D721Med (cell line): Measurements from ENCODE around the gene GPR162.

ENCODE experiments used
- DNase-seq: peaks from one replicate; pipeline ENCODE4 v3.0.0; 2011; ENCODE audit warnings: low spot score; ENCODE audit not compliant: insufficient read length
- FAIRE-seq: peaks from 2 replicates; lab custom pipeline; 2011; peaks lifted over from hg19 to GRCh38; lab: Jason Lieb, UNC
- TF ChIP-seq, protein P1 (sequence below): IDR thresholded peaks from 2 replicates; pipeline ENCODE4 v1.5.1; 2012; ENCODE audit warnings: mild to moderate bottlenecking, control low read depth; ENCODE audit not compliant: insufficient read depth; ENCODE audit errors: missing control alignments

Gene GPR162

DNA sequence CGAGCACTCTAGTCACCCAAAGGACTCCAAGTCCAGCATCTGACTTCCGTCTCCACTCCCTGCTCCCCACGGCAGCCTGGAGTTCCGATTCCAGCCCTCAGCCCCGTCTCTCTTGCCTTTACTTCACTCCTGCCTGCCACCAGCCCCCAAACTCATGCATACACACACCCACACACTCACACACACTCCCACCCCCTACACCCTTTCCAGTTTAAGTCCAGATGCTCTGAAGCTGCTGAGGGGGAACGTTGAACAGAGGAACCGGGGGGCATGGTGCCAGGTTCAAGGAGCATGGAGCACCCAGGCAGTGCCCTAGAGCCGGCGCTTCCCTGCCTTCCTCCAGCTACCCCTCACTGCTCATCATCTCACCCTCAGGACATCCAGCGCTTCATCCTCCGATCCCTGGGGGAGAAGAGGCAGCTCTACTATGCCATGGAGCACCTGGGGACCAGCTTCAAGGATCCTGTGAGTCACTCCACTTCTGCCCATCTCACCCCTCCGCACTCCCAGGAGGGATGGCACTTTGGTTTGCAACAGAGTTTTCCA is 9.9 kb downstream of the GPR162 start:
- TF ChIP-seq, protein P1, sequence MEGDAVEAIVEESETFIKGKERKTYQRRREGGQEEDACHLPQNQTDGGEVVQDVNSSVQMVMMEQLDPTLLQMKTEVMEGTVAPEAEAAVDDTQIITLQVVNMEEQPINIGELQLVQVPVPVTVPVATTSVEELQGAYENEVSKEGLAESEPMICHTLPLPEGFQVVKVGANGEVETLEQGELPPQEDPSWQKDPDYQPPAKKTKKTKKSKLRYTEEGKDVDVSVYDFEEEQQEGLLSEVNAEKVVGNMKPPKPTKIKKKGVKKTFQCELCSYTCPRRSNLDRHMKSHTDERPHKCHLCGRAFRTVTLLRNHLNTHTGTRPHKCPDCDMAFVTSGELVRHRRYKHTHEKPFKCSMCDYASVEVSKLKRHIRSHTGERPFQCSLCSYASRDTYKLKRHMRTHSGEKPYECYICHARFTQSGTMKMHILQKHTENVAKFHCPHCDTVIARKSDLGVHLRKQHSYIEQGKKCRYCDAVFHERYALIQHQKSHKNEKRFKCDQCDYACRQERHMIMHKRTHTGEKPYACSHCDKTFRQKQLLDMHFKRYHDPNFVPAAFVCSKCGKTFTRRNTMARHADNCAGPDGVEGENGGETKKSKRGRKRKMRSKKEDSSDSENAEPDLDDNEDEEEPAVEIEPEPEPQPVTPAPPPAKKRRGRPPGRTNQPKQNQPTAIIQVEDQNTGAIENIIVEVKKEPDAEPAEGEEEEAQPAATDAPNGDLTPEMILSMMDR = no peak
- DNase-seq = no peak
- no peak for FAIRE-seq

DNA sequence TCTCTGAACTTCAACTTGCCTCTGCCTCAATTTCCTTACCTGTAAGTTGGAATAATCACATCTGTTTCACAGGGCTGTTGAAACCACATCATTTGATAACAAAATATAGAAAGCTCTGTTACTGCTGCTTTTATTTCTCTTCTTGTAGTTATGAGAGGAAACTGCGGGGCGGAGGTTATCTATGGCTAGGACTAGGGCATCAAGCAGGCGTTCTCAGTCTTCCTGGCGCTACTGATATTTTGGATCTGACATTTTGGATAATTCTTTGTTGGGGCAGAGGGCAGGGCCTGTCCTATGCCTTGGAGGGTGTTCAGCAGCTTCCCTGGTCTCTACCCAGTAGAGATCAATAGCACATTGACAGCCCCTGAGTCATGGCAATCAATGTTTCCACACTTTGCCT is 10.5 kb downstream of the GPR162 start:
- TF ChIP-seq, protein P1 = no peak
- FAIRE-seq (no peak), DNase-seq (no peak)

DNA sequence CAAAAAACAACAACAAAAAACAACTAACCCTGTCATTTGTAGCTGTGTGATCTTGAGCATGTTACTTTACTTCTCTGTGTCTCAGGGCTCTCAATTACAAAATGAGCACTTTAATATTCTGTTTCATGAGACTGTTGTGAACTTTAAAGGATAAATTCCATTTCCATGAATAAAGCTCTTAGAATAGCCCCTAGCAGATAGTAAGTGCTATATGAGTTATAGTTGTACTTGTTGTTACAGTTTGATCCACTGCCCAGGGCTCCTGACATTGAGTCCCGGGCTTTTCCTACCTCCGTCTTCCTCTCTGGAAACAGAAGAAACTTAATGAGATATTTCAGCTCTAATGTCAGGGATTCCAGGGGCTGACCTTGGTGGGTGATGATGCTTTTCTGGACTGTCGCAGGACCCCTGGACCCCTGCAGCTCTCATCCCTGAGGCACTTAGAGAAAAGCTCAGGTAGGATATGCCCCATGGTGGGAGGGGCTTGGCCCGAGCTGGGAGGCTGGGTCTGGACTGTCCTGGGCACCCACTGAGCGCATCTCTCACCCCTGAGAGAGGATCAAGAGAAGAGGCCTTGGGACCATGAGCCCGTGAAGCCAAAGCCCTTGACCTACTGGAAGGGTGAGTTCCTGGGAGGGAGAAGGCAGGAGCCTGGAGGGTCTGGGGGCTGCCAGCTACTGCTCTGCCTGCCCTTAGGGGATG is 11.7 kb downstream of the GPR162 start:
- TF ChIP-seq, protein P1 = no peak
- DNase-seq (no peak), FAIRE-seq (no peak)

DNA sequence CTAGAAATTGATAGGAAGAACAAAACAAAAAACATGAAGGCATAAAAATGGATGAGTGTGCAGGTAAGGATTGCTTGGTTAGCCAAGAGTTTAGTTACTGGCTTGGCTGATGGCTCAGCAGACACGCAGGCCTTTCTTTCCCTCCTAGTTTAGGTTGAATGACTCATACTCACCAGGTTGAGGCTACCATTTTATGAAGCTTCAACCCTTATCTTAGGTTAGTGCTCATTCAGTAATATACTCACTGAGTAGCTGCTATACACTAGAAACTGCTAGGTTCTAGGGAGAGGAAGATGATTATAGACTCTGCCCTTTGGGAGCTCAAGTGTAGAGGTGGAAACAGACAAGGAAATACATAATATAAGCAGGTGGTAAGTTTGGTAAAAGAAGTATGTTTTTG is 12.6 kb downstream of the GPR162 start:
- no peak for DNase-seq
- peak; percentile 63 for FAIRE-seq
- TF ChIP-seq, protein P1 = no peak

DNA sequence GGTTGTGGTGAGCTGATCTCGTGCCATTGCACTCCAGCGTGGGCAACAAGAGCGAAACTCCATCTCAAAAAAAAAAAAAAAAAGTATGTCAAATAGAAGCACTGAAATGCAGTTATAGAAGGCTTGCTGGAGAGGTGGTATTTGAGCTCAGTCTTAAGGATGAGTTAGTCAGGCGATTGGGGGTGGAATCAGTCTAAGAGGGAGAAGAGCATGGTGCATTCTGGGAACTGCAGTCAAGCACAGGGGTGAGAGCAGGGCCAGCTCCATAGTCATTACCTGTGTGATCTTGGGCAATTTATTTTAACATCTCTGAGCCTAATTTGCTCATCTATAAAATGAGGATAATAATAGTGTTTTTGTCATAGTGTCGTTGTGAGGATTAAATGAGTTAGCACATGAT is 13.3 kb downstream of the GPR162 start:
- FAIRE-seq = no peak
- TF ChIP-seq, protein P1 = no peak
- DNase-seq = no peak

DNA sequence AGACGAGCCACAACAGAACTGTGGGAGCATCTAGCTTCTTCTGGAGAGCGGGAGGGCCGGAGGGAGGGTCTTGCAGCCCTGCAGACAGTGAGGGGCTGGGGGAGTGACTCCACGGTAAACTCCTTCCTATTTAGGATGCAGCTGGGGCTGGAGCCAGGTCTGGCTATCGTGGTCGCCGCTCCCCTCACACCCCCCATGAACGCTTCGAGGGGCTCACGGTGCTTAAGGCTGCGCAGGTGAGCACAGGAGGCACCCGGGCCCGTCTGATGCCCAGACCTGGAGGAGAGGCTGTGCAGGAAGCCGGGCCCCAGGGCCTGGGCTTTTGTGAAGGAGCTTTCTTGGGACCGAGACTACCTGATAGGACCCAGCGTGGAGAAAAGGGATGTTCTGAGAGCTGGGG is 15.2 kb downstream of the GPR162 start:
- TF ChIP-seq, protein P1 = no peak
- DNase-seq = no peak
- no peak for FAIRE-seq
